ENCODE data around the gene OR4F15.
"Not testable (repeated sequence)": the region's sequence is repeated elsewhere in the genome, so short reads cannot be mapped to it uniquely, and the experiment has no call there.

GRCh38 chr15:101790748-101791147, 21.3 kb upstream of the OR4F15 start:
- not testable (repeated sequence) for TF ChIP-seq POLR2A, CTCF (IDR thresholded peaks at IDR 0.05)

All from stomach (tissue), 4 donors.